GM13977 (cell line): ENCODE results near the gene OR8H2.
"Not testable (repeated sequence)": the region's sequence is repeated elsewhere in the genome, so short reads cannot be mapped to it uniquely, and the experiment has no call there.

ENCODE experiments used
- DNase-seq: peaks from one replicate; pipeline ENCODE4 v3.0.0; 2012; ENCODE audit warnings: low spot score
- in situ Hi-C: fragments of 300-500 bp; cut with MboI; formaldehyde crosslinking; loops from one replicate; pipeline ENCODE4 v1.12.0; 2022; ENCODE audit warnings: low sequenced_read_pairs, low pct_unique_long_range_greater_than_20kb, mixed read lengths, inconsistent platforms; ENCODE audit not compliant: unreplicated experiment
- TF ChIP-seq, protein P1 (sequence below): IDR thresholded peaks from 2 replicates; pipeline ENCODE4 v1.5.1; 2012; ENCODE audit warnings: mild to moderate bottlenecking, control low read depth; ENCODE audit not compliant: insufficient read depth; ENCODE audit errors: extremely low read depth, missing control alignments

OR8H2 gene

GRCh38 chr11:56103210-56103737, at the start of gene OR8H2:
Gene OR8H2 (plus strand): TSS chr11:56103687. CDS start chr11:56105043, 1,356 bp downstream.
- TF ChIP-seq, protein P1, sequence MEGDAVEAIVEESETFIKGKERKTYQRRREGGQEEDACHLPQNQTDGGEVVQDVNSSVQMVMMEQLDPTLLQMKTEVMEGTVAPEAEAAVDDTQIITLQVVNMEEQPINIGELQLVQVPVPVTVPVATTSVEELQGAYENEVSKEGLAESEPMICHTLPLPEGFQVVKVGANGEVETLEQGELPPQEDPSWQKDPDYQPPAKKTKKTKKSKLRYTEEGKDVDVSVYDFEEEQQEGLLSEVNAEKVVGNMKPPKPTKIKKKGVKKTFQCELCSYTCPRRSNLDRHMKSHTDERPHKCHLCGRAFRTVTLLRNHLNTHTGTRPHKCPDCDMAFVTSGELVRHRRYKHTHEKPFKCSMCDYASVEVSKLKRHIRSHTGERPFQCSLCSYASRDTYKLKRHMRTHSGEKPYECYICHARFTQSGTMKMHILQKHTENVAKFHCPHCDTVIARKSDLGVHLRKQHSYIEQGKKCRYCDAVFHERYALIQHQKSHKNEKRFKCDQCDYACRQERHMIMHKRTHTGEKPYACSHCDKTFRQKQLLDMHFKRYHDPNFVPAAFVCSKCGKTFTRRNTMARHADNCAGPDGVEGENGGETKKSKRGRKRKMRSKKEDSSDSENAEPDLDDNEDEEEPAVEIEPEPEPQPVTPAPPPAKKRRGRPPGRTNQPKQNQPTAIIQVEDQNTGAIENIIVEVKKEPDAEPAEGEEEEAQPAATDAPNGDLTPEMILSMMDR, result no peak
- in situ Hi-C loops, result no loop called here
- DNase-seq, result no peak

- in situ Hi-C loops, DNase-seq: not testable (repeated sequence)
These were observed 47.1 kb upstream of the OR8H2 start for GRCh38 chr11:56056366-56056765.

DNA sequence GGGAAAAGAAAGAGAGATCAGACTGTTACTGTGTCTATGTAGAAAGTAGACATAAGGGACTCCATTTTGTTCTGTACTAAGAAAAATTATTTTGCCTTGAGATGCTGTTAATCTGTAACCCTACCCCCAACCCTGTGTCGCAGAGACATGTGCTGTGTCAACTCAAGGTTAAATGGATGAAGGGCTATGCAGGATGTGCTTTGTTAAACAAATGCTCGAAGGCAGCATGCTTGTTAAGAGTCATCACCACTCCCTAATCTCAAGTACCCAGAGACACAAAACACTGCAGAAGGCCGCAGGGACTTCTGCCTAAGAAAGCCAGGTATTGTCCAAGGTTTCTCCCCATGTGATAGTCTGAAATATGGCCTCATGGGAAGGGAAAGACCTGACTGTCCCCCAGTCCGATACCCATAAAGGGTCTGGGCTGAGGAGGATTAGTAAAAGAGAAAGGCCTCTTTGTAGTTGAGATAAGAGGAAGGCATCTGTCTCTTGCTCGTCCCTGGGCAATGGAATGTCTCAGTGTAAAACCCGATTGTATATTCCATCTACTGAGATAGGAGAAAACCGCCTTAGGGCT, 45.7 kb upstream of the OR8H2 start:
- DNase-seq, in situ Hi-C loops: not testable (repeated sequence)

DNA sequence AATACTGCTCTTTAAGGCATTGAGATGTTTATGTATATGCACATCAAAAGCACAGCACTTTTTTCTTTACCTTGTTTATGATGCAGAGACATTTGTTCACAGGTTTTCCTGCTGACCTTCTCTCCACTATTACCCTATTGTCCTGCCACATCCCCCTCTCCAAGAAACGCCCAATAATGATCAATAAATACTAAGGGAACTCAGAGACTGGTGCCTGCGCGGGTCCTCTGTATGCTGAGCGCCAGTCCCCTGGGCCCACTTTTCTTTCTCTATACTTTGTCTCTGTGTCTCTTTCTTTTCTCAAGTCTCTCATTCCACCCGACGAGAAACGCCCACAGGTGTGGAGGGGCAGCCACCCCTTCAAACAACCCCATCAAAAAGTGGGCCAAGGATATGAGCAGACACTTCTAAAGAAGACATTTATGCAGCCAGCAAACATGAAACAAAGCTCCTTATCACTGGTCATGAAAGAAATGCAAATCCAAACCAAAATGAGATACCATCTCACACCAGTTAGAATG, 45.2 kb upstream of the OR8H2 start:
- in situ Hi-C loops, DNase-seq: not testable (repeated sequence)

- TF ChIP-seq, protein P1, result no peak
- in situ Hi-C loops, result no loop called here
- no peak for DNase-seq
These were observed 36.5 kb upstream of the OR8H2 start for GRCh38 chr11:56066980-56067379.

DNA sequence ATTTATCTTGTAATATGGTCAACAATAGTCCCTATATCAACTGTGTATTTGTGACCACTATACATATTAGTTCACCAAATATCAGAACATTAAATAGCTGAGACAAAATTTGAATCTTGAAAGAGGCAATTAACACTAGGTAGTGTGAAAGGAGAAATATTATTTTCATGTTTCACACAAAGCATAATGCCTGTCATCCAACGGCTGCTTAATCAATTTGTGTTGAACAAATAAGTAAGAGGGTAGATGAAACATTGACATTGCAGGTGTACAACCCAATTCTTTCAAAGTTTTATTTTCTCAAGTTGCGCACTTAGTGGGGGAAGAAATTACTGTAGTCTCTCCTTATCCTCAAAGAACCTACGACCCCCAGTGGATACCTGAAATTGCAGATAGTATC, 13.8 kb upstream of the OR8H2 start:
- in situ Hi-C loops, result no loop called here
- TF ChIP-seq, protein P1, result peak; percentile 6
- no peak for DNase-seq

- in situ Hi-C loops, result no loop called here
- TF ChIP-seq, protein P1, result no peak
- DNase-seq, result no peak
These were observed 10.5 kb upstream of the OR8H2 start, which contains the start of gene OR8I2 for GRCh38 chr11:56093008-56093407. Gene OR8I2 (plus strand): TSS chr11:56093308. CDS start chr11:56093308, 0 bp downstream.

DNA sequence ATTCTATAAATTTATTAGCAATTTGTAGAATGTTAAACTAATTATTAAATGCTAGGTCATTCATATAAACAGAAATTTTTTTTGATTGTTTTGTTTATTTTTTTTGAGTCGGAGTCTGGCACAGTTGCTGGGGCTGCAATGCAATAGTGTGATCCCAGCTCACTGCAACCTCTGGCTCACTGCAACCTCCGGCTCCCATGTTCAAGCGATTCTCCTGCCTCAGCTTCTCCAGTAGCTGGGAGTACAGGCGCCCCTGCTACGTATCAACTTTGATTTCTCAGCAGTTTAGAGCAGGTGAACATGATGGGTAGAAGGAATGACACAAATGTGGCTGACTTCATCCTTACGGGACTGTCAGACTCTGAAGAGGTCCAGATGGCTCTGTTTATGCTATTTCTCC, 18.6 kb downstream of the OR8H2 start, which contains the start of gene OR8H3:
Gene OR8H3 (plus strand): TSS at position 301 of the 400 bp plus-strand sequence. CDS start 0 bp downstream, at position 301.
- DNase-seq, result no peak
- TF ChIP-seq, protein P1, result no peak
- in situ Hi-C loops, result no loop called here
